OCI-LY7 (cell line): ENCODE measurements around the gene ECEL1.

Experiments used
- EZH2phosphoT487 ChIP-seq: fragments of 200-600 bp; sonication (generic); IDR thresholded peaks from 2 replicates; pipeline ENCODE4 v1.6.1; 2018; ENCODE audit warnings: low read depth, borderline replicate concordance, mild to moderate bottlenecking, mixed run types, antibody characterized with exemption, low read length, moderate library complexity, mixed read lengths
- TF ChIP-seq, protein P1 (sequence below): fragments of 200-600 bp; sonication (generic); conservative IDR thresholded peaks from 2 replicates; pipeline ENCODE4 v1.5.1; 2014; ENCODE audit warnings: mild to moderate bottlenecking, antibody characterized with exemption, low read length, moderate library complexity, mixed read lengths

DNA sequence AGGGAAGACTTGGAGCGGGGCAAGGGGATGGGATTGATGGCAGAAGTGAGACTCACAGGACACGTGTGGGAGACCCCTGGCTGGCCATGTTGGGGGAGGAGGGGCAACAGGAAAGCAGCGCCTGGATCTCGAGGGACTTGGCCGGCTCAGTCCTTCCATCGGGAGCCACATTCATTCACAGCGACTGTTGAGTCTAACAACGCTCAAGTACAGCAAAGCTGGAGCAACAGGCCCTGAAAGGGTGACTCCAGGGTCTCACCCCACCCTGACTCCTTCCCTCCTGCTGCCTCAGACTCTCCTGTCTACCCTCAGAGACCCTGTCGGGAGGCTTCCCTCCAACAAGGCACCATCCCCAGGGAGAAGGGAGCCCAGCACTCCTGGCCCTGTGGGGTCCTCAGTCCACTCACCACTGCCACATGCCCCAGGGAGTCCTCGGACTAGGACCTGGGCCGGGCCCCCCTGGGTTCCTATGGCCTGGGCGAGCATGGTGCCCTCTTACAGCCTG lies 46.4 kb downstream of the ECEL1 start:
- TF ChIP-seq, protein P1, sequence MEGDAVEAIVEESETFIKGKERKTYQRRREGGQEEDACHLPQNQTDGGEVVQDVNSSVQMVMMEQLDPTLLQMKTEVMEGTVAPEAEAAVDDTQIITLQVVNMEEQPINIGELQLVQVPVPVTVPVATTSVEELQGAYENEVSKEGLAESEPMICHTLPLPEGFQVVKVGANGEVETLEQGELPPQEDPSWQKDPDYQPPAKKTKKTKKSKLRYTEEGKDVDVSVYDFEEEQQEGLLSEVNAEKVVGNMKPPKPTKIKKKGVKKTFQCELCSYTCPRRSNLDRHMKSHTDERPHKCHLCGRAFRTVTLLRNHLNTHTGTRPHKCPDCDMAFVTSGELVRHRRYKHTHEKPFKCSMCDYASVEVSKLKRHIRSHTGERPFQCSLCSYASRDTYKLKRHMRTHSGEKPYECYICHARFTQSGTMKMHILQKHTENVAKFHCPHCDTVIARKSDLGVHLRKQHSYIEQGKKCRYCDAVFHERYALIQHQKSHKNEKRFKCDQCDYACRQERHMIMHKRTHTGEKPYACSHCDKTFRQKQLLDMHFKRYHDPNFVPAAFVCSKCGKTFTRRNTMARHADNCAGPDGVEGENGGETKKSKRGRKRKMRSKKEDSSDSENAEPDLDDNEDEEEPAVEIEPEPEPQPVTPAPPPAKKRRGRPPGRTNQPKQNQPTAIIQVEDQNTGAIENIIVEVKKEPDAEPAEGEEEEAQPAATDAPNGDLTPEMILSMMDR = no peak
- no peak for TF ChIP-seq EZH2phosphoT487
